Measurements from ENCODE around the gene RBL2. TPM values are rescaled to one million over a fixed set of nuclear protein-coding genes. Genes with fewer than 3 reads are reported as not detected.

Gene RBL2
- total and polyA plus RNA-seq, 9 of the 15 experiments (the other 6 are each of a cell fraction or from before 2014, with no cell fraction given), result 7.8 to 76.3 (median 28.5) TPM

DNA sequence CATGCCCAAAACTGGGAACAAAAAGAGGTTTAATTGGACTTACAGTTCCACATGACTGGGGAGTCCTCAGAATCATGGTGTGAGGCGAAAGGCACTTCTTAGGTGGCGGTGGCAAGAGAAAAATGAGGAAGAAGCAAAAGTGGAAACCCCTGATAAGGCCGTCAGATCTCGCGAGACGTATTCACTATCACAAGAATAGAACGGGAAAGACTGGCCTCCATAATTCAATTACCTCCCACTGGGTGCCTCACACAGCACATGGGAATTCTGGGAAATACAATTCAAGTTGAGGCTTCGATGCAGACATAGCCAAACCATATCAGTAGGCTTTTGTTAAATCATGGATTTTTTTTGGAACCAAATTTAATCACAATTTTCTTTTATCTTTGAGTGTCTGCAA is 24.4 kb downstream of the RBL2 start:
- ChIA-PET POLR2A (no interaction called here), CTCF (ENCODE audit: low intra/inter-chr PET ratio) (no interaction called here)
- Histone ChIP-seq H2AFZ (ENCODE audit: low read depth, low read length) (no peak overlapping the region), H4K20me1 (replicated peaks; ENCODE audit: control insufficient read depth, insufficient read depth, low read length) (no peaks in the 10 kb centered on the region), H3K36me3 (ENCODE audit: control insufficient read depth, insufficient read depth, low read length) (peaks cover 53% of the 10 kb centered on the region; the same call in 2 of the 3 replicates), H3K9ac (ENCODE audit: insufficient read depth in 1 of 2, low read depth in 2 of 2, low read length in 2 of 2) (no peak overlapping the region), H3K9me3 (replicated peaks; ENCODE audit: control insufficient read depth, insufficient read depth, low read depth, low read length) (no peaks in the 10 kb centered on the region), H3K4me1 (replicated peaks in 1 of 2; ENCODE audit: control insufficient read depth in 2 of 2, insufficient read depth in 2 of 2, low read length in 2 of 2) (no peaks in the 10 kb centered on the region), H3K79me2 (ENCODE audit: control insufficient read depth, insufficient read depth, low read length) (no peaks in the 10 kb centered on the region), H3K27ac (ENCODE audit: extremely low read depth, low read depth, low read length) (no peak overlapping the region), H3K27me3 (ENCODE audit: control insufficient read depth in 2 of 2, insufficient read depth in 2 of 2, low read length in 2 of 2) (no peaks in the 10 kb centered on the region), H3K9me1 (ENCODE audit: control insufficient read depth, insufficient read depth, low read length) (no peaks in the 10 kb centered on the region), H3K4me2 (ENCODE audit: insufficient read depth, low read length) (no peak overlapping the region), H3K4me3 (no peak overlapping the region)
- ATAC-seq, result no peak
- DNase-seq (ENCODE audit: extremely low read depth in 1 of 4, low spot score in 3 of 4), result peak in 1 of 4 experiments; percentile 24
- 59% methylated on average over 8 of the region's 8 CpGs for whole genome bisulfite sequencing (ENCODE audit: insufficient coverage, low coverage, missing lambda C conversion rate)
- in situ Hi-C loops (cut with MboI) (no loop called here), intact Hi-C loops (cut with micrococcal nuclease) (no loop called here)
- FAIRE-seq, result no peak
- no TSS peak for BruUV-seq (replicated peaks)
- no peak for TF ChIP-seq ZBED1 (IDR thresholded peaks at IDR 0.05)
- no peak for TF ChIP-seq ZEB2 (IDR thresholded peaks at IDR 0.05)
- peak; percentile 58; the same call in 1 of the 2 replicates for TF ChIP-seq ZNF766 (CRISPR knock-in tag; conservative IDR thresholded peaks at IDR 0.05)
- peak; percentile 45; the same call in 1 of the 2 replicates for TF ChIP-seq CC2D1A (IDR thresholded peaks at IDR 0.05)
- TF ChIP-seq ZNF146 (CRISPR knock-in tag; IDR thresholded peaks at IDR 0.05; ENCODE audit: unreplicated experiment), result no peak
- no peak for TF ChIP-seq FOXK2 (conservative IDR thresholded peaks at IDR 0.05 in 1 of 2, IDR thresholded peaks at IDR 0.05 in 1 of 2; ENCODE audit: low read depth in 2 of 2)
- TF ChIP-seq CHD2 (IDR thresholded peaks at IDR 0.05; ENCODE audit: low read depth, low read length), result peak; percentile 60
- 0 out of 2 replicates have a peak, but pooled peaks have one; percentile 22 for TF ChIP-seq SPI1 (IDR thresholded peaks at IDR 0.05; ENCODE audit: borderline replicate concordance, low read depth, low read length)
